Duodenal mucosa (tissue), 2 donors: ENCODE results near the gene SMARCD1.
A peak's percentile ranks its signal among the peaks of the same experiment; 100 is the strongest.
"Not testable (repeated sequence)": the region's sequence is repeated elsewhere in the genome, so short reads cannot be mapped to it uniquely, and the experiment has no call there.

ENCODE experiments used
- H3K27ac ChIP-seq: one replicate; pipeline ENCODE4 v1.7.0; 2013; ENCODE audit warnings: low read depth, low read length
- H3K27me3 ChIP-seq, 2 donors: one replicate each; pipeline ENCODE4 v1.7.0; 2013; ENCODE audit warnings: low read length in 2 of 2, control low read depth in 1 of 2; ENCODE audit not compliant: insufficient read depth in 2 of 2, control insufficient read depth in 1 of 2
- H3K36me3 ChIP-seq, 2 donors: one replicate each; pipeline ENCODE4 v1.7.0; 2013; ENCODE audit warnings: low read length in 2 of 2, control low read depth in 1 of 2; ENCODE audit not compliant: insufficient read depth in 2 of 2, control insufficient read depth in 1 of 2
- H3K4me1 ChIP-seq, 2 donors: one replicate each; pipeline ENCODE4 v1.7.0; 2013; ENCODE audit warnings: low read length in 2 of 2, control low read depth in 1 of 2; ENCODE audit not compliant: insufficient read depth in 2 of 2, control insufficient read depth in 1 of 2
- H3K4me3 ChIP-seq, 2 donors: one replicate each; pipeline ENCODE4 v1.7.0; 2013; ENCODE audit warnings: low read length in 2 of 2, low read depth in 1 of 2
- H3K9ac ChIP-seq, 2 donors: one replicate each; pipeline ENCODE4 v1.7.0; 2013; ENCODE audit warnings: low read length in 2 of 2, low read depth in 1 of 2
- H3K9me3 ChIP-seq, 2 donors: one replicate each; pipeline ENCODE4 v1.7.0; 2013; ENCODE audit warnings: low read length in 2 of 2, control low read depth in 1 of 2; ENCODE audit not compliant: control insufficient read depth in 1 of 2

SMARCD1 gene

GRCh38 chr12:50121641-50122040 lies 36.5 kb downstream of the SMARCD1 start:
- H3K4me1 ChIP-seq, result peaks cover 28 to 41% of the 10 kb centered on the region in 2 donors
- H3K9me3 ChIP-seq, result no peaks in the 10 kb centered on the region
- H3K9ac ChIP-seq, result no peak overlapping the region
- H3K27ac ChIP-seq, result no peak overlapping the region
- H3K4me3 ChIP-seq, result no peak overlapping the region
- H3K27me3 ChIP-seq, result no peaks in the 10 kb centered on the region
- peaks cover 17 to 49% of the 10 kb centered on the region in 2 donors for H3K36me3 ChIP-seq

- Histone ChIP-seq H3K4me3 (no peak overlapping the region), H3K36me3 (peaks cover 24 to 64% of the 10 kb centered on the region in 2 donors), H3K4me1 (peaks cover 24 to 38% of the 10 kb centered on the region in 2 donors), H3K27ac (no peak overlapping the region), H3K9me3 (no peaks in the 10 kb centered on the region), H3K9ac (no peak overlapping the region), H3K27me3 (no peaks in the 10 kb centered on the region)
These were observed 38.1 kb downstream of the SMARCD1 start for GRCh38 chr12:50123203-50123602.

GRCh38 chr12:50127546-50127945 lies 42.4 kb downstream of the SMARCD1 start:
- Histone ChIP-seq H3K27ac (no peak overlapping the region), H3K27me3 (no peaks in the 10 kb centered on the region), H3K9ac (no peak overlapping the region), H3K4me3 (no peak overlapping the region), H3K4me1 (peaks cover 0 to 7% of the 10 kb centered on the region in 2 donors), H3K36me3 (peaks cover 24 to 66% of the 10 kb centered on the region in 2 donors), H3K9me3 (no peaks in the 10 kb centered on the region)

GRCh38 chr12:50129290-50129689 lies 44.1 kb downstream of the SMARCD1 start:
- Histone ChIP-seq H3K36me3 (peaks cover 25 to 60% of the 10 kb centered on the region in 2 donors), H3K27me3 (no peaks in the 10 kb centered on the region), H3K27ac (no peak overlapping the region), H3K9me3 (no peaks in the 10 kb centered on the region), H3K4me1 (peaks cover 0 to 2% of the 10 kb centered on the region in 2 donors), H3K4me3 (no peak overlapping the region), H3K9ac (peak overlapping the region in 1 of 2 donors; percentile 2)

- H3K36me3 ChIP-seq, result peaks cover 23 to 60% of the 10 kb centered on the region in 2 donors
- H3K4me3 ChIP-seq, result no peak overlapping the region
- H3K9me3 ChIP-seq, result no peaks in the 10 kb centered on the region
- H3K27ac ChIP-seq, result no peak overlapping the region
- no peak overlapping the region for H3K9ac ChIP-seq
- H3K27me3 ChIP-seq, result no peaks in the 10 kb centered on the region
- peaks cover 0 to 5% of the 10 kb centered on the region in 2 donors for H3K4me1 ChIP-seq
These were observed 47.5 kb downstream of the SMARCD1 start for GRCh38 chr12:50132505-50133135.

- Histone ChIP-seq H3K27me3 (no peaks in the 10 kb centered on the region), H3K36me3 (peaks cover 6 to 15% of the 10 kb centered on the region in 2 donors), H3K4me1 (no peaks in the 10 kb centered on the region), H3K9me3 (no peaks in the 10 kb centered on the region), H3K27ac (no peak overlapping the region), H3K9ac (no peak overlapping the region), H3K4me3 (no peak overlapping the region)
These were observed 57.9 kb downstream of the SMARCD1 start for GRCh38 chr12:50142993-50143392.

GRCh38 chr12:50145439-50145838 lies 60.3 kb downstream of the SMARCD1 start:
- no peak overlapping the region for H3K4me3 ChIP-seq
- H3K36me3 ChIP-seq, result peaks cover 0 to 11% of the 10 kb centered on the region in 2 donors
- H3K27ac ChIP-seq, result no peak overlapping the region
- H3K9me3 ChIP-seq, result no peaks in the 10 kb centered on the region
- no peaks in the 10 kb centered on the region for H3K4me1 ChIP-seq
- H3K9ac ChIP-seq, result no peak overlapping the region
- H3K27me3 ChIP-seq, result no peaks in the 10 kb centered on the region

GRCh38 chr12:50147281-50147680 lies 62.1 kb downstream of the SMARCD1 start:
- Histone ChIP-seq H3K27me3 (no peaks in the 10 kb centered on the region), H3K36me3 (peaks cover 0 to 5% of the 10 kb centered on the region in 2 donors), H3K4me3 (no peak overlapping the region), H3K27ac (no peak overlapping the region), H3K9me3 (no peaks in the 10 kb centered on the region), H3K4me1 (no peaks in the 10 kb centered on the region), H3K9ac (no peak overlapping the region)

- not testable (repeated sequence) for H3K36me3 ChIP-seq, H3K9ac ChIP-seq, H3K9me3 ChIP-seq, H3K27me3 ChIP-seq, H3K4me3 ChIP-seq, H3K27ac ChIP-seq, H3K4me1 ChIP-seq
These were observed 62.9 kb downstream of the SMARCD1 start for GRCh38 chr12:50148011-50148410.

GRCh38 chr12:50149311-50149710 lies 64.2 kb downstream of the SMARCD1 start:
- Histone ChIP-seq H3K4me3 (no peak overlapping the region), H3K27ac (no peak overlapping the region), H3K27me3 (no peaks in the 10 kb centered on the region), H3K4me1 (no peaks in the 10 kb centered on the region), H3K9ac (no peak overlapping the region), H3K9me3 (no peaks in the 10 kb centered on the region), H3K36me3 (no peaks in the 10 kb centered on the region)
